Measurements from ENCODE around the gene ZDHHC19.
"Not testable (repeated sequence)": the region's sequence is repeated elsewhere in the genome, so short reads cannot be mapped to it uniquely, and the experiment has no call there.

ZDHHC19 gene

GRCh38 chr3:196227121-196227561 lies 15.9 kb upstream of the ZDHHC19 start:
- peak in 1 of 10 donors; percentile 82 for DNase-seq
- intact Hi-C loops (cut with DNase I): no loop called here

- peak in 1 of 10 donors; percentile 34 for DNase-seq
- intact Hi-C loops (cut with DNase I): no loop called here
Measured at GRCh38 chr3:196225763-196226364, 14.7 kb upstream of the ZDHHC19 start.

GRCh38 chr3:196225086-196225485 lies 13.9 kb upstream of the ZDHHC19 start:
- intact Hi-C loops (cut with DNase I): no loop called here
- peak in 1 of 10 donors; percentile 73 for DNase-seq

DNA sequence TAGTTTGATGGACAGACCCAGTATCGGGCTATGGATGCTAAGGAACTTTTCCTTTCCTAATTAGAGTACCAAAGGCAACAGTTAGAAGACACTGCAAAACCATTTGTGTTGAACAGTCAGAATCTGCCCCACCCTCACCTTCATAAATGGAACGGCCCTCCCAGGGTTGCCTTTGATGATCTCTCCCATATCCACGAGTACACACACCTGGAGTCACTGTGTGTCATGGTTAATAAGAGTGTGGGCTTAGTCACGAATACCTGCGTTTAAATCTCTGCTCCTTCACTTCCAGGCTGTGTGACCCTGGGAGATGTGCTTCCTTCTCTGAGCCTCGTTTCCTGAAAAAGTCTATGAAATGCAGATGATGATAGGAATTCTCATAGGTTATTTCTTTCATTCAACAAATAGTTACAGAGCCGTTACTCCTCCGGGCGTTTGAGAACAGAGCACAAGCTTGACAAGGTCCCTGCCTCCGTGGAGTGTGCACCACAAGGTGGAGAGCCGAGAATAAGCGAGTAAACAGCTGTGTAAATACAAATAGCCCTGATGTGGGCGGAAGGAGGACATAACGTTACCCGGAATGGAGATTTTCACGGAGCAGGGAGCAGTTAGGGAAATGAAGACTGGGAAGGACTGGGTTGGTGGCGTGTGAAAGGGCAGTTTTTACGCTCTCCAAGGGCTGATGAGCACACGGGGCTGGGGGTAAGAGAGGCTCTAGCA lies 11.8 kb upstream of the ZDHHC19 start:
- peak in 1 of 10 donors; percentile 34 for DNase-seq
- intact Hi-C loops (cut with DNase I): no loop called here

DNA sequence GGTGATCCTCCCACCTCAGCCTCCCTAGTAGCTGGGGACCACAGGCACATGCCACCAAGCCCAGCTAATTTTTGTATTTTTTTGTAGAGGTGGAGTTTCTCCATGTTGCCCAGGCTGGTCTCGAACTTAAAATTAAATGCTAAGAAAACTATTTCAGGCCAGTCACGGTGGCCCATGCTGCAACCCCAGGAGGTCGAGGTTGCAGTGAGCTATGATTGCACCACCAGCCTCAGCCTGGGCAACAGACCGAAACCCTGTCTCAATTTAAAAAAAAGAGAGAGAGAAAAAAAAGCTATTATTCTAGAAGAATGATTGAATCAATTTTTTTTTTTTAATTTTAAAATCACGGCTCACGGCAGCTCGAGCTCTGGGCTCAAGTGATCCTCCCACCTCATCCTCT lies 9.8 kb upstream of the ZDHHC19 start:
- intact Hi-C loops (cut with DNase I): no loop called here
- DNase-seq: peak in 1 of 10 donors; percentile 48

DNA sequence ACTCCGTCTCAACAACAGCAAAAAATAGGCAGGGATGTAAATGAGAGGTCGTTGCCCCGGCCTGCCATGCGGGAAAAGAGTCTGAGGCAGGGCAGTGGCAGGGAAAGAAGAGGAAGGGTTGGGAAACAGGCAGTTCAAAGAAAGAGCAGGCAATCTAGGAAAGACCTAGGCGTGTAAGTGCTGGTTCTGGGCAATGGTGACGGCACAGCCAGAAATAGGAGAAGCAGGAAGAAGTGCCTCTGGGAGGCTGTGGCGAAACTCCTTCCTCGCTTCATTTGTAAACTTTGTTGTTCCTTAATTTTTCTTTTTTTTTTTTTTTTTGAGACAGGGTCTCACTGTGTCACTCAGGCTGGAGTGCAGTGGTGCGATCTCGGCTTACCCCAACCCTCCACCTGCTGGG lies 9.4 kb upstream of the ZDHHC19 start:
- intact Hi-C loops (cut with DNase I): no loop called here
- peak in 1 of 10 donors; percentile 83 for DNase-seq

- intact Hi-C loops (cut with DNase I): no loop called here
- peak in 3 of 10 donors; percentile 28 to 75 (median 70) for DNase-seq
Measured at GRCh38 chr3:196219970-196220311, 8.7 kb upstream of the ZDHHC19 start.

DNA sequence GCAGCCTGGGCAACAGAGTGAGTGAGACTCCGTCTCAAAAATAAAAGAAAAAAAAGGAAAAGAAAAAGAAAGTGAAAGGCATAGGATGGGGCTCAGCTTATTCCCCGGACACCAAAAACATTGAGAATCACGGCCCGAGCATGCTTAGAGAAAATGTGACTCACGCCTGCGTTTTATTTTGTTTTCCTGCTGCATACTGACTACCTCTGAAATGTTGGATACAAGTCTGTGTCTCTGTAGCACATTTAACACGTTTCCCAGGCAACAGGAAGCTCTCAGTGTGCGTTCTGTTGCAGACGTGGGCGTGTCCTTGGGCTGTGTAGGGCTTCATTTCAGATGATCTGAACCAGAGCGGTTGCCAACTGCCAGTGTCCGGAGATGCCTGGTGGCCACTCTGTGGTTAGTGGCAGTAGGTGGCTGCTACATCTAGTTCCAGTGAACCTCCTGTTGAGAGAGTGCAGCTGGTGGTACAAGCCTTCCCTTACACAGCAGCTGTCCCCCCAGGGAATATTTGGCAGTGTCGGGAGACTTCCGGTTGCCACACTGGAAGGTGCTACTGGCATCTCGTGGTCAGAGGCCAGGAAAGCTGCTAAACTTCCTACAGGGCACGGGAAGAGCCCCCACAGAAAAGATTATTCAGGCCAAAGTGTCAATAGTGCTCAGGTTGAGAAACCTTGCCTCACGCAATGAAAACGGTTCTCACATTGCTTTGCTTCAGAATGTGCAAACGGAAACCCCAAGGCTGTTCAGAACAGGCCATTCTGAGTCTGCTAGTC lies 8.2 kb upstream of the ZDHHC19 start:
- DNase-seq: peak in 9 of 10 donors; percentile 34 to 93 (median 64)
- intact Hi-C loops (cut with DNase I): no loop called here

- DNase-seq: peak in 2 of 10 donors; percentile 31 to 55
- intact Hi-C loops (cut with DNase I): no loop called here
Measured at GRCh38 chr3:196218155-196218712, 7.0 kb upstream of the ZDHHC19 start.

DNA sequence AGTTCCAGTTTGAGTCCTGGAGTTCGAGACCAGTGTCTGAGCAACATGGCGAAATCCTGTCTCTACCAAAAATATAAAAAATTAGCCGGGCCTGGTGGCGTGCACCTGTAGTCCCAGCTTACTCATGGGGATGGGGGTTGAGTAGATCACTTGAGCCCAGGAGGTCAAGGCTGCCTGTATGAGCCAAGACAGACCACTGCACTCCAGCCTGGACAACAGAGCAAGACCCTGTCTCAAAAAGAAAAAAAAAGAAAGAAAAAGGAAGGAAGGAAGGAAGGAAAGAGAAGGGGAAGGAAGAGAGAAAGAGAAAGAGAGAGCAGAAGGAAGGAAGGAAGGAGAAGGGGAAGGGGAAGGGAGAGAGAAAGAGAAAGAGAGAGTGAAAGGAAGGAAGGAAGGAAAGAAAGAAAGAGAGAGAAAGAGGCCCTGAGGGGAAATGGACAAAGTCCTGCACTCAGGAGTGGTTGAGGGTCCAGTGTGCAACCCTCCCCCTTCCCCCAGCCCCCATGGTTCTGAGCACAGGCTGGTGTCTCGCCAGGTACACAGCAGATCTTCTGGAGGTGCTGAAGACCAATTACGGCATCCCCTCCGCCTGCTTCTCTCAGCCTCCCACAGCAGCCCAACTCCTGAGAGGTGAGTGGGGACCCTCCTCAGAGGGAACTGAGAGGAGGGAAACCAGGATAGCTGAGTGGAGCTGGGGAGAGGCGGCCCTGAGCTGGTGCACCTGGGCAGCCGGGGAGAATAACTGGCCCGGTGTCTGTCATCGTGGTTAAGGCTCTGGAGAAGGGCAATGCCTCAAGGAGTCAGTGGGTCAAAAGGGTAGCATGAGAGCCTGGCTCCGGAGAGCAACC lies 6.3 kb upstream of the ZDHHC19 start:
- peak in 2 of 10 donors; percentile 16 to 24 for DNase-seq
- intact Hi-C loops (cut with DNase I): no loop called here

DNA sequence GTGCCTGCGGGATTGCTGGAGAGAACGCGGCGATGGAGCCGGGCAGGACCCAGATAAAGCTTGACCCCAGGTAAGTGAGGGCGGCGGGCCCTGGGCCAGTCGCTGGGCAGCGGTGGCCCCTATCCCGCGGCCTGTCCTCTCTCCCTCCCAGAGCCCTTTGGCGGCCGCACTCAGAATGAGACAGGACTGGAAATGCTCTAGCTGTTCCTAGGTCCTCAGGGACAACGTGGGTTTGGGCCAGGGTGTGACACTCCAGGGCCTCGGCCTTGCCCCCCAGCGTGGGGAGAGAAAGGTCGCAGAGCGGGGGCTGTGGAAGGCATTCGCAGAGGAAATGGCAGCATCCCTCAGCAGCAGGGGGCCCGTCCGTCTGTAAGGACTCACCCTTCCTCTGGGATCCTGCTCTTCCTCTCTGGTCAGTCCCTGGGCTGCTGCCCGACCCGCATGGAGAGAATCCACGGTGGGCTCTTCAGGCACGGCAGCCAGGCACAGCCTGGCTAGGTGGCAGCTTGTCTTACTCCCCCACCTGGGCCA lies 5.5 kb upstream of the ZDHHC19 start:
- intact Hi-C loops (cut with DNase I): no loop called here
- peak in 2 of 10 donors; percentile 50 to 52 for DNase-seq

GRCh38 chr3:196216089-196216564 lies 4.9 kb upstream of the ZDHHC19 start, which contains the start of gene SLC51A:
SLC51A (plus strand) TSS chr3:196216534; CDS start chr3:196216713, 179 bp downstream.
- peak in 3 of 10 donors; percentile 40 to 76 (median 71) for DNase-seq
- intact Hi-C loops (cut with DNase I): no loop called here

GRCh38 chr3:196215493-196216020 lies 4.4 kb upstream of the ZDHHC19 start:
- peak in 2 of 10 donors; percentile 19 to 29 for DNase-seq
- intact Hi-C loops (cut with DNase I): no loop called here

- intact Hi-C loops (cut with DNase I): no loop called here
- DNase-seq: peak in 3 of 10 donors; percentile 26 to 70 (median 35)
Measured at GRCh38 chr3:196214783-196215441, 3.7 kb upstream of the ZDHHC19 start.

DNA sequence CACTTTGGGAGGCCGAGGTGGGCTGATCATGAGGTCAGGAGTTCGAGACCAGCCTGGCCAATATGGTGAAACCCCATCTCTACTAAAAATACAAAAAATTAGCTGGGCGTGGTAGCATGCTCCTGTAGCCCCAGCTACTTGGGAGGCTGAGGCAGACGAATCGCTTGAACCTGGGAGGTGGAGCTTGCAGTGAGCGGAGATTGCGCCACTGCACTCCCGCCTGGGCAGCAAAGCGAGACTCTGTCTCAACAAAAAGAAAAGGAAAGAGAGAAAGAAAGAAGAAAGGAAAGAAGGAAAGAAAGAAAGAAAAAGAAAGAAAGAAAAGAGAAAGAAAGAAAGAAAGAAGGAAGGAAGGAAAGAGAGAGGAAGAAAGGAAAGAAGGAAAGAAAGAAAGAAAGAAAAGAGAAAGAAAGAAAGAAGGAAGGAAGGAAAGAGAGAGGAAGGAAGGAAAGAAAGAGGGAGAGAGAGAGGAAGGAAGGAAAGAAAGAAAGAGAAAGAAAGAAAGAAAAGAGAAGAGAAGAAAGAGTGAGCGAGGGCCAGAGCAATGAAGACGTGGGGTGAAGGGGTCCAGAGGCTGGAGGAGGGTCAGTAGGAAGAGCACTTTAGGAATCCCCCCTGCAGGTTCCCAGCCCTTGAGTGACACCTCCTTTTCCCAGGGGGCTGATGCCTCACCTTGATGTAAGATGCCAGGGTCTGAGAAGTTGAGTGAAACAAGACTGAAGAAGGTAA lies 1.1 kb downstream of the ZDHHC19 start:
- DNase-seq: peak in 1 of 10 donors; percentile 6
- intact Hi-C loops (cut with DNase I): not testable (repeated sequence)

DNA sequence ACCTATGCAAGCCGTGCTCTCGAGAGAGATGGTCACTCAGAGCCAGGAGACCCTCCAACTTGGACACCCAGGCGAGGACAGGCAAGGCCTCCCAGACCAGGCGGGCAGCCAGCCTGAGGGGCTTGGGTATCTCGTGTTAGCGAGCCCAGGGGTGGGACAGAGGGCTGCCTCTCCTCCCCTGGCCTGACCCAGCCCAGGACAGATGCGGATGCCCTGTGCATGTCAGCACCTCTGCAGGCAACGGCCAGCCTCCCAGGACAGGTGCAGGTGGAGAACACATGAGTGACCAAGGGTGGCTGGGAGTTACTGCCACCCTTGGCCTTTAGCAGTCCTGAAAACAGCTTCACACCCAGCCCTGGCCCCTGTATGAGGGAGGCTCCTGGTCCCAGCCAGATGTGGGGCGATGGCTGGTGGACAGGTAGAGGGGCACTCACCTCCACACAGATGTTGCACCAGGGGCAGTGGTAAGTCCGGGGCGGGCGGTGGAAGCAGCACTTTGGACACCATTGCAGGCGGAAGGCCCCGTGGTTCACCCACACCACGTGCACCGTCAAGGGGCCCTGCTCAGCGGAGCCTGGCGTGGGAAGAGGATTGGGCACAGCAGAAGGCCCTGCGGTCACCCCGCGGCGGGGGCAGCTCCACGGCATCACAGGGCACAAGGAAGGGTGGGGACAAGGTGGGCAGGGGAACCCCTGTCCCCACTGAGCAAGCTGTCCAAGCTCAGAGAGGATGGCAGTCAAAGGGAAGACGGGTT lies 2.1 kb downstream of the ZDHHC19 start:
- DNase-seq: peak in 3 of 10 donors; percentile 59 to 81 (median 80)
- intact Hi-C loops (cut with DNase I): no loop called here
